Fibroblast of gingiva (primary cell): ENCODE results near the gene GALNT5.

ENCODE experiments used
- DNase-seq: peaks from one replicate; pipeline ENCODE4 v3.0.0-alpha.2; 2011; ENCODE audit warnings: low read depth

The GALNT5 gene

DNA sequence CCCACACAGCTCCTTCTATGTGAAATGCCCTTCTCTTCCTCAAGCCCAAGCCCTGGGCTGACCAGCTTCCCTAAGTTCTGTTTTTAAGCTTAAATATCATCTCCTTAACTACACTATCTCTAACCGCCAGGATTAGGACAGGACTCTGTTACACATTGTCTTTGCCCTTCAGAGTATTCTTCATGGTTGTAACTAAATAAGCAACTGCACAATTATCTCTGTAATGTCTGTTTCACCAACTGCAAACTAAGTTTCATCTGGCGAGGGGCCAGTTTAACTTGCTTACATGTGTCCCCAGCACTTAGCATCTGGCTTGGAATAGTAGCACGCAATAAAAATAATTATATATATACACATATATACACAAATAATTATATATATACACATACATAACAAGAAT lies 69.2 kb downstream of the GALNT5 start:
- no peak for DNase-seq

DNA sequence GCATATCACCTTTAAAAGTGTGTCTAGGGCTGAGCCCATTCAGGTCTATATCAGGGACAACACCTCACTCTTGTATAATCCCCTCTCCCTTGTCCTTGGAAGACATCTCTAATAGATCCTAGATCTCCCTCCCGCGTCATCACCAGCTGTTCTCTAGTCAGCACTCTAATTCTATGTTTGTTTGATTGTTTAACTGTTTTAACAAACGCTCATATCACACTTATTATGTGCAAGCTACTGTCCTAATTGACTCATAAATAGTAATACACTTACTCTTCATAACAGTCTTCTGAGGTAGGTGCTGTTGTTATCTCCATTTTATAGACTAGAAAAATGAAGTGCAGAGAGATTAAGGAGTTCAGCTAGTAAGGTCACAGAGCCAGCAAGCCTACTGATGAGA lies 69.7 kb downstream of the GALNT5 start:
- DNase-seq, result no peak

DNA sequence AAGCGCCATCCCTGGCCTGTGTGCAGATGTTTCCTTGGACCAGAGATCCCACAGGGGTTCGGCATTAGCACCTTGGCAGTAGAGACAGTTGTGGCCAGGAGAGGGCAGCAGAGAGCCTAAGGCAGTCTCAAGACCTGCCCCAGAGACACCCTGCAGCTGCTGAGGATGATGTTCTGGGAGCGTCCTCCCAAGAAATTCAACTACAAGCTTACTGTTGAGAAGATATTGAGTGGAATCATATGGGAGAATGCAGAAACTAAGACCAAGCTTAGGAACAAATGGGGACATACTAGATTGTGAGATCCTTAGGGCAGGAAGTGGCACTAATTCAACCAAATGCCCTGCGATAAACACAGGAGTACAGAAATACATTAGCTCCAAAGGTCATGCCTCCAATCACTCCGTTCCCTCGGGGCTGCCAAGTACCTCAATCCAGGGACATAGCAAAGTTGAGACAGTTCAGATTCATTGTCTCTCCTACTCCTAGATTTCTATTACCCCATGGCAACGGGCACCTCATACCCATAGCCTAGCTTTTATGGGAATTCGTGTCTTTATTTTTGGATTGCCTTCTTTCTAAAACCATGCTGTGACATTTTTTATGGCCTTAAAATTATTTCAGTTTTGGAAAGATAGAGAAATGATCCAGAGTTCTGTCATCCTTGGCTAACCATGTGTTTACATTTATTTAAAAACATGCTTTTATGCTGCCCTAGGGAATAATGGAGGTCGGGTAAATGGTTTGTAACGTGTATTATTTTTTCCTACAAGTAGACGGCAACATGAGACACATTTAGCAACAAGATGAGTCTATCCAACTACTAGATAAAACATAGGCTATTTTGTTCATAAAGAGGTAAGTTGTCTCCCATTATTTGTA lies 70.4 kb downstream of the GALNT5 start:
- DNase-seq, result peak; percentile 65

DNA sequence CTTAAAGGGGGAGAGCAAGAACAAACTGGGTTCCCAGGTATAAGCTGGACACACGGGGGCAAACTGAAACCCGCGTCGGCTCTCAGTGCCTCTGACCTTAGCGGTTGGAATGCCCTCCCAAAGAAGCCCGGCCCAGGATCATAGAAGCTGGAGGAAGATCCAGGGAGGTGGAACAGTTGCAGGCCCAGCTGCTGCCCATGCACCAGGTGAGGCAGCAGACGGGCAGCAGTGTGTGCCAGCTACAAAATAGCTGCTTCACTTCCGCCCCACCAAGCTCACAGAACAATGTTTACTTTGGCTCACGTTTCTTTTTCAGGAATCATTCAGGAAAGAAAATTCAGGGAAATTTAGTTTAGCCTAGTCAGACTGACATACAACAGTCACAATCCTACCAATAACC lies 72.0 kb downstream of the GALNT5 start:
- no peak for DNase-seq

DNA sequence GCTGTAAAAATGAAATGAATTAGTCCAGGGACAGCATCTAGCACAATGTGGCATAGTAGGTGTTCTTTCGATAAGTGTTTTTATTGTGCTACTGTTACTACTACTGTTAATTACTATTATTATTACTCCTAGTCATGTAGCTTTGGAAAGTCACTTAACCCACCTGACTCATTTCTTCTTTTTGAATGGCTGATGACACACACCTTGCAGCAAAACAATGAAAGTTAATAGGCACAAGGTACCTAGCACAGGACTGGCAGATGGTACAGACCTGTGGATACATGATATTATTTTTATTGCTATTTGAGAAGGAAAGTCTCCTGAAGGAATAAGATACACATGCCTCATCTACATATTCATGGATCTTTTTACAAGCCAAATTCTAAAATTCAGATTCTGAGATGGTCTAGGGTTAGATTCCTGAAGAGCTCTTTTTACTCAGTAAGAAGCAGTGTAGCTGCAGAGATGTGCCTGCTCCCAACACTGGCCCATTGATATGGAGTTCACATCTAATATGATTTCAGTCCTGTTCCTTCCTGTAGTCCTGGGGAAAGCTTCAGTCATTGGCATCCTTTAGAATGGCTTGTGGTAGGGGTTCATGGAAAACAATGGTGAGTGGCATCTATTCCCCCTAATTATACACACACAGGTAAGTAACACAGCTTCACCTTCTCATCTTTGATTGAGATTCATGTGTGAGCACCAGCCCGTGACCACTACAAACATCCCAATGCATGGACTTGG lies 76.0 kb downstream of the GALNT5 start:
- no peak for DNase-seq

DNA sequence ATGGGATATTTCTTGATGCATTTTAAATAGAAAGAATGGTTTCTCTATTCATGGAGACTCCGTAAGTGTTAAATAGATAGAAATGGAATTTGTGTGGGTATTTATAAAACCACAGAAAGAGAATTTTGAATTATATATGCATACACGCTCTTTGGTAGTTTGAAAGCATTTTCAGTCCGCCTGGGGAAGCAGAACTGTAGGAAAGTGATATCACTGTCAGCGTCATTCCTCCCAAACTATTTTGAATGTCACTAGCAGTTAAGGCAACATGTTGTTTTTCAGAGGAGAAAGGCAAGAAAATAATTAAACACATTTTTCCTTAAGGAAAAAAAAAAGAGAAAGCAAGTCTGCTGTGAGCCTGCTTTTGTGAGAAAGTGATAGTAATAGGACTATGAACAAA lies 76.8 kb downstream of the GALNT5 start:
- no peak for DNase-seq

DNA sequence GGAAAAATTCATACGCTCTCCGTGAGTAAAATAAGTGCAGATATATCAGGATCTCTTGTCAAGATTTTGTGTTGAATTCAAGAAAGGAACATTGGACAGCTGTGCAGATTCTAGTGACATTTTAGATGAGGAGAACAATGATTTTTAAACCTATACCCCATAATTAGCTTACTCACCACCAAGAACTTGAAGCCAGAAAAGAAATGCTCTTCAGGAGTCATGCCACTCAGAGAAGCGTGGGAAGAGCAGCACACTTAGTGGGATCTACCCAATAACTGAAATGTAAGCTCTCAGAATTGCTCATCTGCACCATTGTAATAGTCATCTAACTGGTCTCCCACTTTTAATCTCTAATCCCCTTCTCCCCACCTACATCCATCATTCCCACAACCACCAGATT lies 77.3 kb downstream of the GALNT5 start:
- no peak for DNase-seq

DNA sequence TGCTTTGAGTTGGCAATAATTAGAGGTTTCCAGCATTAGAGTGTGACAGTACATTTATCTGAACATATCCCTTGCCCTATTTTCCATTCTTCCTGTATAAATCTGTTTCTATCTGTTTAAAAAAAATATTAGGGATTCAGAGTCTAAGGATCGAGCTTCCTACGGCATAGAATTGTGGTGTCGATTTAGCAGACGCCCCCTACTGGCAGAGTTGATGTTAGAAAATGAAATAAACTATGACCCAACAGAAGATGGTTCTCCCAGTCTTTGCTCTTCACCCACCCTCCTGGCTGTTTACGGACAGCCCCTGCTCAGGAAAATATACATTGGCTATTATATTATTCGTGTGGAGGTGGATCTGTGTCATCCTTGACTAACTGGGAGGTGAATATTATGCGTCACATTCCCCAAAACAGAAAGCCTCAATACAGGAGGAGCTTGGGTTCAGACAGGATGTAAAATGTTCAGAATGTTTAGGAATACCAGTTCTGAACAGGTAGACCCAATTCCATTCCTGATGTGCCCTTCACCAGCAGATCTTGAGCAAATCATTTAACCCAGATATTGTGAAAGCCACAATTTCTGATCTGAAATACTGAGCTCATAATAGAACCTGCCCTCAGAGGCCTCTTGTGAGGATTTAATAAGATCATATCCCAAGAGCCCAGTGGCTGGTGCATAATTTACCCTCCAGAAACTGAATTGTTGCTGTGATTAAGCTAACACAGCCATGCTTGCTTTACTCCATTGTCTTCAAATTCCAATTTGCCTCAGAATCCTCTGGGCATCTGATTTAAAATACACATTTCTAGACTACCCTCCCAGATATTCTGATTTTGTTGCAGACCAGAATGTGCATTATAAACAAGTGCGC lies 78.9 kb downstream of the GALNT5 start:
- peak; percentile 28 for DNase-seq

DNA sequence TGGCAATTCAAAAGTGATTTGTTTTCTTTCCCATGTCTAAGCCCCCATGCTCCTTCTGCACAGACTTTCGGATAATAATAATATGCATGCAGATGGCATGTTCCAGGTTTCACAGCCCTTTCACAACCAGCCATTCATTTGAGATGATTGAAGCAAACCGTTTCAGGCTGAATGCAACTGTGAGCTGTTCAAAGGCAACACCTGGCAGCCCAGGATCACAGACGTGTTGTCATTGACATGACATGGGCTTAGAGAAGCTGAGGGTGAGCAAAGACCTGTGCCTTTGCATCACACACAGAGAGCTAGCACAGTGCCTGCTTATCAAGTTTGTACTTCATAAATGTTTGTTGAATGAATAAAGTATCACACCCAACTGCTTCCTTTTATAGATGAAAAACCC lies 80.5 kb downstream of the GALNT5 start:
- no peak for DNase-seq

DNA sequence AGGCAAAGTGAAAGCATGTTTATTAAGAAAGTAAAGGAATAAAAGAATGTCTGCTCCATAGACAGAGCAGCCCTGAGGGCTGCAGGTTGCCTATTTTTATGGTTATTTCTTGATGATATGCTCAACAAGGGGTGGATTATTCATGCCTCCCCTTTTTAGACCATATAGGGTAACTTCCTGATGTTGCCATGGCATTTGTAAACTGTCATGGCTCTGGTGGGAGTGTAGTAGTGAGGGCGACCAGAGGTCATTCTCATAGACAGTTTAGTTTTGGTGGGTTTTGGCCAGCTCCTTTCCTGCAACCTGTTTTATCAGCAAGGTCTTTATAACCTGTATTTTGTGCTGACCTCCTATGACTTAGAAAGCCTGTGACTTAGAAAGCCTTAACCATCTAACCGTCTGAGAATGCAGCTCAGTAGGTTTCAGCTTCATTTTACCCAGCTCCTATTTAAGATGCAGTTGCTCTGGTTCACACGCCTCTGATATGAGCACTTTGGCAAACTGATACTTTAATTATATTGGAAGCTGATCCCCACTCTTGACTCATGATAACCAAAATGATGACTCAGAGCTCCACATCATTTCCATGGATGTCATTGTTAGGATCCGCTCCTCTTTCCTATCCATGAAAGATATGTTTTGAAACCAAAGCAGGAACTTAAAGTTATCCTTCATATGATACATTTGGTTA lies 82.6 kb downstream of the GALNT5 start:
- DNase-seq, result no peak

DNA sequence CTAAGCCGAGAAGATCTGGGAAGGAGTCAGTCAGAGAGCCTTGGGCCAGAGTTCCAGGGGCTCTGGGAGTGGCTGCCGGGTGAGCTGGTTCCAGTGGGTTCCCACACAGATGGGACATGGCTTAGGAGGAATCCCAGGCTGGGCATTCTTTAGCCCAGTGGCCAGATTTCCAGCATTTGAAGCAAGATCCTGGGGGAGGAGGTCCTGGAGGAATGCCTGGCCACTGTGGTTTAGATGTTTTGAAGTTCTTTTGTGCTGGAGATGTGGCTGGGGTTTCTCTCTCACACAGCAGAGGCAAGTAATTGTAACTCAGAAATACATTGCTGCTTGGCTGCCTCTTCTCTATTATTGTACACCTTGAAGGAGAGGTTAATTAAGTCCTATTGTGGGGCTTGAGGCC lies 83.9 kb downstream of the GALNT5 start:
- peak; percentile 31 for DNase-seq

DNA sequence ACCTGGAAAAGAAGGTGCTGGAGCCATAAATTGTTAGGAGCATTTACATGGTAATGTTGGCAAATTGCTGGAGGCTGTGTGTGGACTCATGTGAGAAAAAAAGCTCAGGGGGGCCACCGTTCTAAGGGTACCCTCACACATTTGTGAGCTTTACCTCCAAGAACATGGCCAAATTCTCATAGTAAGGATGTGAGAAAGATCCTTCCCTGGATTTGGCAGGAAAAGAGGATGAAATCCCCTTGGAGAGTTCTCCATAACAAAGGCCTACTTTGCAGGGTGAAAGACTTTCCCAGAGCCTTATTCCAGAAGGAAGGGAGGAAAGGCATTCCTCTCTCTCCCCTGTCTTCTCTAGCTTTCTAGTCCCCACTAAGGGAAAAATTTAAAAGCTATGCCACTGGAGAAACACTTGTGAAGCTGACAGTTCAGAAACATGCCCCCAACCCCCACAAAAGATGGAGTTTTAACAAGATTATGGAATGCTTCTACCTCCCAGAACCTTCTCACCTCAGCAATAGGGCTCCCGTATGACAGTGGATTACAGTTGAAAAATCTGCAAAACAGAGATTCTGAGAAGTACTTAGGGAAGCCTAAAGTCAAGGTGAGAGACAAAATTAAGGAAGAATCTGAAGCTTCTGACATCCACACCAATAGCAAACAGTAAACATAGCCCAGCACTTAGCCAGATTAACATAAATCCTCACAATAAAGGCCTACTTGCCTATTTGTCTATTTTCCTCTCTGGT lies 88.3 kb downstream of the GALNT5 start:
- DNase-seq, result no peak

DNA sequence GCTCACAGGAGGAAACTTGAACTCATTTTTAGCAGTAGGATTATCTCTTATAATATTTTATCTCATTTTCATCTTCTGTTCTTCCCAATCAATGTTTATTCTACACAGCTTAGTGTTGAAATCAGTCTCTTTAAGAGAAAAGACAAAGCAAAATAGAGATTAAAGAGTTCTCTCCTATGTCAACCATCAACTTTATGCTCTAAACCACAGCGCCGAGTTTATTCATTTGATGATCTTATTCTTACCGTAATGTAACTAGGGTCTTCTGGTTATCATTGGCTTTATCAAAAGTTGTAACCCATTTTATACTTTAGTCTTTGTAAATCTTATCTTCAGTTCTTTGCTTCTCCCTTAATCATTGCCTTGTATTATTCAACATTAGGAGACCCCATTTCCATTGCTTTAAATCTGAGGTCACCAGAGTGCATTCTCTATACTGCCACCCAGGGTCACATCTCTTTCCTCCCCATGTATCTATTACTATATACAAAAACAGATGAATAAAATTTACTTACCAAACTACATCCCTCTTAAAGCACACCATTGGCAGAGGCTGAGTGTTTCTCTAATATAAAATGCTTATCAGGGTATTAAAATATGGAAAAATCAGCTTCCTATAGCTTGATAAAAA lies 90.9 kb downstream of the GALNT5 start:
- no peak for DNase-seq

DNA sequence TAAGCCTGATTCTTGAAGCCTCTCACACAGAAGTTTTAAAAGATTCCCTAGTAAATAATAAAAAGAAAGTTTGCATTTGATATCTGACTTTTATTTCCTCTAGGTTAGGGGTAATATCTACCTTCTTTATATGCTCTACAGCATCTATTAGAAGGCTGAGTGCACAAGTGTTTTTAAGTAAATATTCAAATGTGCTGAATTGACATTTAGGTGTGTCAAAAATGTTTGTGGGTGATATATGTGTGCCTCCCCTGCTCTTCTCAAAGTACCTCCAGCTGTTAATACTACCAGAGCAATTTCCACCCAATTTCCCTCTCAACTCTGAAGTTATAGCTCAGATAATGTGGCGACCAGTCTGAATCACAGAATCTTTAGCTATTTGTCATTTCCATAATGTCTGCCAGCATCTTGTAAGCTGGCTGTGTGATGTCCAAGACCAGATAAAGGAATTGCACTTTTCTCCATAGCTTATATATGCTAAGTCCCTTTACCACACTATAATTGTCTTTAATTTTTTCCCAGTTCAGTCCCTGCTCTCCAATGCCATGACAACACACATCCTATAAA lies 92.5 kb downstream of the GALNT5 start:
- no peak for DNase-seq

DNA sequence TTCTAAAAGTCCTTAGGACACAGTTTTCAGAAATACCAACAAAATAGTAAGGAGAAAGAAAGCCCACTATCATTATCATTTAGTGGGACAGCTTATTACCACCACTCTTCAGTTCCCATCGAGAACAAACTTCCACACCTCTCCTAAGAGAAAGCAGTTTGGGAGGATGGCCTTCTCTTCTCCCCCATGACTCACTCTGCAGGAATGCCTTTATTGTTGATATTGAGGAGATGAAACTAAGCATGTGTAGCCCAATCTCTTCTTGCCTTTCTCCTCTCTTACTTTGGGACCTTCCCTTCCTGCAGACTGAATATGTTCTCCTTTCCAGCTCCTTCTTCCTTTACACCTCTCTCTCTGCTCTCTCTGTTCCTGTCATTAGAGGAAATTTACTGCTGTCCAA lies 98.1 kb downstream of the GALNT5 start:
- DNase-seq, result peak; percentile 3

DNA sequence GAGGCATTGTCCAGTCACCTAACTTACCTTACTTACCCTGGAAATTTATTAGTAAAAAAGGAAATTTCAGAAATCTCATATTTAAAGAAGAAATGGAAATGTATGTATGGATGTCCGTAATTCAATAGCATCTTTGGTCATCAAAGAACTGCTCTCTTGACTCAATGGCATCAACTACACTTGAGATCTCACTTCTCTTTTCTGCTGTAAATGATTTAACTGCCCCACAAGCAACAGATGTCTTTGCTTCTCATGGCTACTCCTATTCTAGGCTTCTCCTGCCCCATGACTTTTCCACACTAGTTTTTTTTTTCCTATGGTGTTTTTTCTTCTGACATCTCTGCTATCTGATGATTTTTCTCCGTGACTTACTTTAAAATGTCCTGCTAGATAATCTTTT lies 102.1 kb downstream of the GALNT5 start:
- no peak for DNase-seq

DNA sequence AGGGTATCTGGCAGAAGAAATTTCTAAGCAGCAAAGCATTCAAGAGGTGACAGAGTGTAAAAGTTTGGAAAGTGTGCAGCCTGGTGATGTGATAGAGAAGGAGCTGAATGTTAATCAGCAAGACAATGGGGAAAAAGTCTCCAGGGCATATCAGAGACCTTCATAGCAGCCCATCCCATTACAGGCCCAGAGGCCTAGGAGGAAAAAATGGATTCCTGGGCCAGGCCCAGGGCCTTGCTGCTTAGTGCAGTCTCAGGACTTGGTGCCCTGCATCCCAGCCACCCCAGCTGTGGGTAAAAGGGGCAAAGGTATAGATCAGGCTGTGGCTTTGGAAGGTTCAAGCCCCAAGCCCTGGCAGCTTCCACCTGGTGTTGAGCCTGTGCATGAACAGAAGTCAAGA lies 104.0 kb downstream of the GALNT5 start:
- no peak for DNase-seq

DNA sequence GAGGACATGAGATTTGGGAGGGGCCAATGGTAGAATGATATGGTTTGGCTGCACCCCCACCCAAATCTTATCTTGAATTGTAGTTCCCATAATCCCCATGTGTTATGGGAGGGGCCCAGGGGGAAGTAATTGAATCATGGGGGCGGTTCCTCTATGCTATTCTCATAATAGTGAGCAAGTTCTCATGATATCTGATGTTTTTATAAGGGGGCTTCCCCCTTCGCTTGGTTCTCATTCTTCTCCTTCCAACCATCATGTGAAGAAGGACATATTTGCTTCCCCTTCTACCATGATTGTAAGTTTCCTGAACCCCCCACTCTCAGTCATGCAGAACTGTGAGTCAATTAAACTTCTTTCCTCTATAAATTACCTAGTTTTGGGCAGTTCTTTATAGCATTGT lies 105.1 kb downstream of the GALNT5 start:
- no peak for DNase-seq

DNA sequence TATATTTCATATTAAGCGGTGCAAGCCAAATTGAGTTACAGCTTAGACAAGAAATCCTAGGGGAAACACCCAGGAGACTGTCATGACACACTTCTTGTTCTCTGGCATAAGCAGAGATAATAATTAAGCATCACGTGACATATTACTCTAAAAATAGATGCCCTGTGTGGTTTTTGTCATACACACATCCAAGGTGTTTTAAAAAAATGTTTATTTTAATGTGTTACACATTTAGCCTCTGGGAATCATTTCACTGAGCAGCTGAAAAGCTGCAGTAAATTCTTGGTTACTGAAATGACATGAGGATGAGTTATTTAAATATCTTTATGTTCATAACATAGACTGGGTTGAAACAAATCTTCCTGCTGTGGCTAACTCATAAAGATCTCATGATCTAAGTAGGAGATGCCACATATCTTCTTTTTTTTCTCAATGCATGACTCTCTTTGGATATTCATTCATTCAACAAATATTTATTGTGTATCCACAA lies 106.2 kb downstream of the GALNT5 start:
- no peak for DNase-seq
